OCI-LY7 (cell line): ENCODE measurements around the gene NUP42. TPM values are rescaled to one million over a fixed set of nuclear protein-coding genes. Genes with fewer than 3 reads are reported as not detected.

Source experiments
- BruUV-seq: library from RNA; stranded (reverse); fragments of 400-500 nt; replicated peaks from 2 replicates; lab custom pipeline; 2021; lab: Mats Ljungman, UMichigan
- CTCF ChIA-PET: fragments of 300-600 bp; sonication (Branson Sonifier 250); formaldehyde crosslinking; loops from one replicate; lab custom pipeline; 2022; ENCODE audit warnings: antibody characterized with exemption; ENCODE audit not compliant: unreplicated experiment; lab: Charles Lee
- POLR2A ChIA-PET: fragments of 300-600 bp; sonication (Branson Sonifier 250); formaldehyde crosslinking; loops from one replicate; lab custom pipeline; 2022; ENCODE audit warnings: antibody characterized with exemption; lab: Charles Lee
- DNase-seq: peaks from one replicate; pipeline ENCODE4 v3.0.0-alpha.2; 2015; ENCODE audit warnings: low spot score
- H2AFZ ChIP-seq: fragments of 200-600 bp; sonication (generic), shearing (Covaris generic); 2 replicates; pipeline ENCODE4 v1.6.1; 2014; ENCODE audit warnings: mild to moderate bottlenecking, antibody characterized with exemption, low read length, moderate library complexity
- H3K27ac ChIP-seq: fragments of 200-600 bp; sonication (generic); 2 replicates; pipeline ENCODE4 v1.5.1; 2014; ENCODE audit warnings: mixed run types, low read depth, mild to moderate bottlenecking, moderate library complexity, low read length, inconsistent platforms; ENCODE audit not compliant: poor library complexity, severe bottlenecking
- H3K36me3 ChIP-seq: fragments of 200-600 bp; sonication (generic); 2 replicates; pipeline ENCODE4 v1.6.1; 2014; ENCODE audit warnings: mild to moderate bottlenecking, antibody characterized with exemption, low read length, moderate library complexity, mixed read lengths; ENCODE audit not compliant: insufficient read depth
- H3K4me1 ChIP-seq: fragments of 200-600 bp; sonication (generic); 2 replicates; pipeline ENCODE4 v1.5.1; 2014; ENCODE audit warnings: mild to moderate bottlenecking, low read length; ENCODE audit not compliant: insufficient read depth, poor library complexity, severe bottlenecking
- H3K4me2 ChIP-seq: fragments of 200-600 bp; sonication (generic); 2 replicates; pipeline ENCODE4 v1.6.1; 2014; ENCODE audit warnings: mild to moderate bottlenecking, low read length
- H3K4me3 ChIP-seq: fragments of 200-600 bp; sonication (generic); 2 replicates; pipeline ENCODE4 v1.5.1; 2014; ENCODE audit warnings: mild to moderate bottlenecking, low read depth, low read length; ENCODE audit not compliant: poor library complexity, severe bottlenecking
- H3K79me2 ChIP-seq: fragments of 200-600 bp; sonication (generic); 2 replicates; pipeline ENCODE4 v1.6.1; 2016; ENCODE audit warnings: low read depth, mild to moderate bottlenecking, low read length, moderate library complexity, mixed read lengths; ENCODE audit not compliant: insufficient read depth
- H3K9me2 ChIP-seq: fragments of 200-600 bp; sonication (generic); 2 replicates; pipeline ENCODE4 v1.6.1; 2016; ENCODE audit warnings: mild to moderate bottlenecking, low read length, mixed read lengths; ENCODE audit not compliant: insufficient read depth
- H3K9me3 ChIP-seq: fragments of 200-600 bp; sonication (generic); 2 replicates; pipeline ENCODE4 v1.6.1; 2014; ENCODE audit warnings: mild to moderate bottlenecking, mixed run types, low read length, mixed read lengths
- H4K20me1 ChIP-seq: fragments of 200-600 bp; sonication (generic); 2 replicates; pipeline ENCODE4 v1.6.1; 2014; ENCODE audit warnings: mild to moderate bottlenecking, antibody characterized with exemption, low read length, moderate library complexity, mixed read lengths; ENCODE audit not compliant: insufficient read depth
- EZH2phosphoT487 ChIP-seq: fragments of 200-600 bp; sonication (generic); IDR thresholded peaks from 2 replicates; pipeline ENCODE4 v1.6.1; 2018; ENCODE audit warnings: low read depth, borderline replicate concordance, mild to moderate bottlenecking, mixed run types, antibody characterized with exemption, low read length, moderate library complexity, mixed read lengths
- intact Hi-C: fragments of 100-400 bp; cut with micrococcal nuclease; formaldehyde crosslinking; loops from one replicate; pipeline ENCODE4 v1.10.0; 2022; ENCODE audit not compliant: unreplicated experiment
- total RNA-seq, 2 experiments: library from RNA; depleted of rRNA in 1 of 2; stranded (reverse); fragments of >200 nt in 1 of 2; shearing (Covaris generic) in 1 of 2; gene quantifications; 2 replicates each; pipeline ENCODE4 v1.2.3, GENCODE V29; 2014 to 2022
- TF ChIP-seq, protein P1 (sequence below): fragments of 200-600 bp; sonication (generic); conservative IDR thresholded peaks from 2 replicates; pipeline ENCODE4 v1.5.1; 2014; ENCODE audit warnings: mild to moderate bottlenecking, antibody characterized with exemption, low read length, moderate library complexity, mixed read lengths

Gene NUP42
- total RNA-seq, 2 experiments from 2014 or later, result 73.4 to 103 TPM

DNA sequence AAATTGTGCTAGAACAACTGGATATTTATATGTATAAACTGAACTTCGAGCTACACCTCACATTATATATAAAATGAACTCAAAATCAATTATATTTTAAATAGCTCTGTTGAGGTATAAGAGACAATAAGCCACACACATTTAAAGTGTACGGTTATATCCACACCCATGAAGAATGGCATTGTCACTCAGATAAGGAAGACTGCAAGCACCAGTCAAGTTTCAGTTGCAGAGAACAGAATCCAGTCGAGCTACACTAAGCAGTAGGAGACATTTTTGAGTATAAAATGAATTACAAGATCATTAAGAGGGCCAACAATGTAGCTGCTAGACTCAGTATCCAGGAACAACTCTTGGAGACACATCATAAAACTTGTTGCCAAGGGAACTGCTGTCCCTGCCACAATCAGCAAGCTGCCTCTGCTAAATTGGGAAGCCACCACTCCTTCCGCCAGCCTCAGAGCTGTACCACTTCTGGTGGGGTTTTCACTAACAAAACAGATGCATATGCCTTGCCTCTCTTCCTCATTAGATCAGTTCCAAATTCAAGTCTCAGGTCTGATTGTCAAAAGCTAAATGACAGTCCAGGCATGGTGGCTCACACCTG is 45.1 kb downstream of the NUP42 start:
- H3K4me2 ChIP-seq, result no peak overlapping the region
- H3K79me2 ChIP-seq, result no peaks in the 10 kb centered on the region
- no peaks in the 10 kb centered on the region for H3K9me2 ChIP-seq
- no peak for DNase-seq
- no TSS peak for BruUV-seq
- no peaks in the 10 kb centered on the region for H3K4me1 ChIP-seq
- no peak overlapping the region for H3K4me3 ChIP-seq
- H3K36me3 ChIP-seq, result no peaks in the 10 kb centered on the region
- no peak overlapping the region for H2AFZ ChIP-seq
- ChIA-PET POLR2A (interaction anchor here (0.6 to 2.6 kb wide), 5 partner anchors 12 to 896 kb away, joined by 3 to 8 read pairs (median 4); no protein-coding TSS in a partner anchor), CTCF (no interaction called here)
- intact Hi-C loops, result no loop called here
- no peak overlapping the region for H3K27ac ChIP-seq
- no peak for TF ChIP-seq EZH2phosphoT487
- H4K20me1 ChIP-seq, result no peaks in the 10 kb centered on the region
- no peaks in the 10 kb centered on the region for H3K9me3 ChIP-seq

DNA sequence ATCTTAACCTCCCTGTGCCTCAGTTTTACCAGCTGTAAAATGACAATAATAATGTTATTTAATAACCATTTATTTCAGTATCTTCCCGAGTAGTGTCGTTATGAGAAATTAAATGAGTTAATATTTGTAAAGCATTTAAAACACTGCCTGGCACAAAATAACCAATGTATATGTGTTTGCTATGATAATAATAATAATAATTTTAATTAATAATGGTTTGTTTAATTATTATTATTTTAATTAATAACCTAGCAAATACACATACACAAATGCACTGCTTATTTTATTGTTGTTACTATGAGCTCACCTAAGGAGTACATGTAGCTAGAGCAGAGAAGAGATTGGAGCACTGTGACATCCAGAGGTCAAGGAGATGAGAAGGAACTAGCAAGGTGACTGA is 46.6 kb downstream of the NUP42 start:
- no peaks in the 10 kb centered on the region for H4K20me1 ChIP-seq
- H3K4me3 ChIP-seq, result no peak overlapping the region
- H2AFZ ChIP-seq, result no peak overlapping the region
- H3K4me1 ChIP-seq, result peaks cover 3% of the 10 kb centered on the region
- no peak overlapping the region for H3K27ac ChIP-seq
- TF ChIP-seq, protein P1, sequence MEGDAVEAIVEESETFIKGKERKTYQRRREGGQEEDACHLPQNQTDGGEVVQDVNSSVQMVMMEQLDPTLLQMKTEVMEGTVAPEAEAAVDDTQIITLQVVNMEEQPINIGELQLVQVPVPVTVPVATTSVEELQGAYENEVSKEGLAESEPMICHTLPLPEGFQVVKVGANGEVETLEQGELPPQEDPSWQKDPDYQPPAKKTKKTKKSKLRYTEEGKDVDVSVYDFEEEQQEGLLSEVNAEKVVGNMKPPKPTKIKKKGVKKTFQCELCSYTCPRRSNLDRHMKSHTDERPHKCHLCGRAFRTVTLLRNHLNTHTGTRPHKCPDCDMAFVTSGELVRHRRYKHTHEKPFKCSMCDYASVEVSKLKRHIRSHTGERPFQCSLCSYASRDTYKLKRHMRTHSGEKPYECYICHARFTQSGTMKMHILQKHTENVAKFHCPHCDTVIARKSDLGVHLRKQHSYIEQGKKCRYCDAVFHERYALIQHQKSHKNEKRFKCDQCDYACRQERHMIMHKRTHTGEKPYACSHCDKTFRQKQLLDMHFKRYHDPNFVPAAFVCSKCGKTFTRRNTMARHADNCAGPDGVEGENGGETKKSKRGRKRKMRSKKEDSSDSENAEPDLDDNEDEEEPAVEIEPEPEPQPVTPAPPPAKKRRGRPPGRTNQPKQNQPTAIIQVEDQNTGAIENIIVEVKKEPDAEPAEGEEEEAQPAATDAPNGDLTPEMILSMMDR, result no peak
- no peak for TF ChIP-seq EZH2phosphoT487
- no peak for DNase-seq
- intact Hi-C loops, result no loop called here
- POLR2A ChIA-PET, result interaction anchor here (2.6 kb wide), 1 partner anchor 13 kb away, joined by 8 read pairs; no protein-coding TSS in a partner anchor
- BruUV-seq, result no TSS peak
- H3K79me2 ChIP-seq, result no peaks in the 10 kb centered on the region
- no peak overlapping the region for H3K4me2 ChIP-seq
- no peaks in the 10 kb centered on the region for H3K36me3 ChIP-seq
- no peaks in the 10 kb centered on the region for H3K9me3 ChIP-seq
- no peaks in the 10 kb centered on the region for H3K9me2 ChIP-seq
- CTCF ChIA-PET, result no interaction called here

DNA sequence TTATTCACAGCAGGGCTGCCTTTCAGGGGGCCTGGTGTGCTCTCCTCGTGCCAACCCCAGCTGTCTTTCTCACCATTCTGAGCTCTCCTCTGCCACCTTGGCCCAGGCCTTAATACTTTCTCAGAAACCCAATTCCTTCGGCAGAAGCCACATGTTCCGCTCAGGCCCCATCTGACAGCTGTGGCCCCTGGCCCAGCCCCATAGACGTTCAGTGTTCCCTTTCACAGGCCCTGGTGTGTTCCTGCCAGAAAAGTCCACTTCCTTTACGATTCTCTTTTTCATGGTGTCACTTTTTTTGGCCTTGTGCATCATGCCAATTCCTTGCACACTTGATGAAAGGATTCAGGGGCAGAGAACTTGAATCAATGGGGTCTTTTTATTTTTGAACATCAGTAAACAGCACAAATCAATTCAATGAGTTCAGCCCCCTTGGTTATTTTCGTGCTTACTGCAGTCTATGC is 48.8 kb downstream of the NUP42 start:
- no peaks in the 10 kb centered on the region for H3K36me3 ChIP-seq
- no peak overlapping the region for H3K4me3 ChIP-seq
- H3K9me2 ChIP-seq, result no peaks in the 10 kb centered on the region
- intact Hi-C loops, result no loop called here
- no peak overlapping the region for H2AFZ ChIP-seq
- no TSS peak for BruUV-seq
- H3K4me2 ChIP-seq, result no peak overlapping the region
- no peaks in the 10 kb centered on the region for H3K79me2 ChIP-seq
- TF ChIP-seq, protein P1, result no peak
- no peak for TF ChIP-seq EZH2phosphoT487
- peaks cover 3% of the 10 kb centered on the region for H3K4me1 ChIP-seq
- ChIA-PET CTCF (no interaction called here), POLR2A (no interaction called here)
- H3K9me3 ChIP-seq, result no peaks in the 10 kb centered on the region
- H4K20me1 ChIP-seq, result no peaks in the 10 kb centered on the region
- no peak for DNase-seq
- no peak overlapping the region for H3K27ac ChIP-seq
